GM21825 (cell line): ENCODE measurements around the gene ZNF326.

ENCODE experiments used
- ATAC-seq: cut with Tn5 transposase; IDR thresholded peaks from one replicate; pipeline ENCODE4 v1.9.1; 2021; ENCODE audit warnings: mild to moderate bottlenecking, moderate library complexity; ENCODE audit not compliant: unreplicated experiment

ZNF326 gene

GRCh38 chr1:89994805-89995597 lies at the start of gene ZNF326:
Gene ZNF326, plus strand, starts transcription at chr1:89995110. Its CDS starts 148 bp downstream, at chr1:89995258.
- peak; percentile 96 for ATAC-seq

GRCh38 chr1:89945852-89946476 lies 48.9 kb upstream of the ZNF326 start:
- ATAC-seq, result peak; percentile 81

GRCh38 chr1:89946532-89946931 lies 48.4 kb upstream of the ZNF326 start:
- ATAC-seq, result no peak

GRCh38 chr1:89948722-89949345 lies 46.1 kb upstream of the ZNF326 start:
- ATAC-seq, result no peak

- ATAC-seq, result no peak
These were observed 44.8 kb upstream of the ZNF326 start for GRCh38 chr1:89949991-89950624.

GRCh38 chr1:89950703-89951102 lies 44.2 kb upstream of the ZNF326 start:
- no peak for ATAC-seq

GRCh38 chr1:89951766-89952604 lies 42.9 kb upstream of the ZNF326 start:
- no peak for ATAC-seq

- no peak for ATAC-seq
These were observed 42.2 kb upstream of the ZNF326 start for GRCh38 chr1:89952605-89953130.

GRCh38 chr1:89953131-89953626 lies 41.7 kb upstream of the ZNF326 start:
- no peak for ATAC-seq

GRCh38 chr1:89953929-89954328 lies 41.0 kb upstream of the ZNF326 start:
- ATAC-seq, result no peak

GRCh38 chr1:89954401-89954800 lies 40.5 kb upstream of the ZNF326 start:
- no peak for ATAC-seq

GRCh38 chr1:89955311-89956205 lies 39.4 kb upstream of the ZNF326 start:
- no peak for ATAC-seq

GRCh38 chr1:89957107-89957506 lies 37.8 kb upstream of the ZNF326 start:
- ATAC-seq, result no peak

GRCh38 chr1:89958851-89959654 lies 35.9 kb upstream of the ZNF326 start:
- no peak for ATAC-seq

GRCh38 chr1:89959719-89960118 lies 35.2 kb upstream of the ZNF326 start:
- no peak for ATAC-seq

- ATAC-seq, result peak; percentile 60
These were observed 32.7 kb upstream of the ZNF326 start for GRCh38 chr1:89962024-89962741.

GRCh38 chr1:89962742-89963075 lies 32.2 kb upstream of the ZNF326 start:
- ATAC-seq, result no peak
